HG02642 (cell line): ENCODE data around the gene LIN9.
"Not testable (repeated sequence)": the region's sequence is repeated elsewhere in the genome, so short reads cannot be mapped to it uniquely, and the experiment has no call there.

Experiments
- ATAC-seq: cut with Tn5 transposase; IDR thresholded peaks from one replicate; pipeline ENCODE4 v1.9.1; 2021; ENCODE audit warnings: mild to moderate bottlenecking; ENCODE audit not compliant: unreplicated experiment, poor library complexity

Gene LIN9

DNA sequence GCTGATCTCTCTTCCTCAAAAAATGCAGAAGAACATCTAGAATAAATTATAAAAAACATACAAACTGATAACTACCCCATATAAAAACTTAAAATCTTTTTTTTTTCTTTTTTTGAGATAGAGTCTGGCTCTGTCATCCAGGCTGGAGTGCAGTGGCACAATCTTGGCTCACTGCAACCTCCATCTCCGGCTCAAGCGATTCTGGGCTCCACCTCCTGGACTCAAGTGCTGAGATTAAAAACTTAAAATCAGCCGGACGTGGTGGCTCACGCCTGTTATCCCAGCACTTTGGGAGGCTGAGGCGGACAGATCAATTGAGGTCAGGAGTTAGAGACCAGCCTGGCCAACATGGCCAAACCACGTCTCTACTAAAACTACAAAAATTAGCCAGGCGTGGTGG lies 31.1 kb downstream of the LIN9 start:
- no peak for ATAC-seq

DNA sequence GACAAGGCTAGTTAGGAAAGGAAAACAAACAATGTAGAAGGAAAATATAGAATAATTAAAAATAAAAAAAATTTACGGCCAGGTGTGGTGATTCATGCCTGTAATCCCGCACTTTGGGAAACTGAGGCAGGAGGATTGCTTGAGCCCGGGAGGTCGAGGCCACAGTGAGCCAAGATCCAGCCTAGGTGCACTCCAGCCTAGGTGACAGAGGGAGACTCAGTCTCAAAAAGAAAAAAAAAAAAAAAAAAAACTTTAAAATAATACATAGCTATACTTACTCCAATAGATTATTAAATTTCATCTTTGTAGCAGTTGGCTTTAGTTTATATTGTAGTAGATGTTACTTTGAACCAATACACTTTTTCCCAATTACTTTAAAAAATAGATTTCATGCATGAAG lies 32.0 kb downstream of the LIN9 start:
- no peak for ATAC-seq

DNA sequence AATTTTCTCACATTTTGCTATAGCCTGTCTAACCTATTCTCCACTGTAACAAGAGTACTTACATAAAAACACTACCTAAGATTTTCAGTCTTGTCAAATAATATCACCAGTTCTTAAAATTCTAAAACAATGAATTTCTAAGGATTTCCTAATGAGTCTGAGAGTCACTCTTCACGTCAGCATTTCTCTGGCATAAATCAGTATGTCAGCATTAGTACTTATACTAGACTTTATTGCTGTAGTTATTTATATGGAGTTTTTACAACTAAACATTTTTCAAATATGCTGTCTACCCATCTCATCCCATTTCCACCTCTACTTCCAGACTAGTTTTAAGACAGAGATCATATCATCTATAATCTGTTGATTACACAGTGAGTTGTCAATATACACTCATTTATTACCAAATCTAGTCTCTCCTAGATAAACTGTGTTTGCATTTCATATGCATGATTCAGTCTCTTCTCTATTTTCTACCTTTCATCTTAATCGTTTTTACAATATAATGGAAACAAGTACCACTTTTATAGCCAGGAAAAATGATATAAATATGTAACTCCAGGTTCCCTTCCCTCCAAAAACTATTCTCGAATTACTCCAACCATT lies 32.8 kb downstream of the LIN9 start:
- no peak for ATAC-seq

DNA sequence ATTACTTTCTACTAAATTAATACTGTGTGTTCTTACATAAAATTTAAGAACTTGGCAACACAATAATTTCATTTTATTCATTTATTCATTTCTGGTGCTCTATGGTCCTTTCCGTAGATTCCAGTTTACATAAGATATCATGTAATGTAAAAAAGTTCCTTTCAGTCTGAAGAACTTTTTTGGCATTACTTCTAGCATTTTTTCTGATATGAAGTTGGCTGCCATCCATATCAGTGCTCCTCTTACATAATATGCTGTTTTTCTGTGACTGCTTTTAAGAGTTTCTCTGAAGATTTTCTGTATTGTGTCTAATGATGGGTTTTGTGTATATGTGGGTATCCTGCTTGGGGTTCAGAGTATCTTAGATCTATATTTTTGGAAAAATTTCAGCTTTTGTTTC lies 34.8 kb downstream of the LIN9 start:
- ATAC-seq: no peak

DNA sequence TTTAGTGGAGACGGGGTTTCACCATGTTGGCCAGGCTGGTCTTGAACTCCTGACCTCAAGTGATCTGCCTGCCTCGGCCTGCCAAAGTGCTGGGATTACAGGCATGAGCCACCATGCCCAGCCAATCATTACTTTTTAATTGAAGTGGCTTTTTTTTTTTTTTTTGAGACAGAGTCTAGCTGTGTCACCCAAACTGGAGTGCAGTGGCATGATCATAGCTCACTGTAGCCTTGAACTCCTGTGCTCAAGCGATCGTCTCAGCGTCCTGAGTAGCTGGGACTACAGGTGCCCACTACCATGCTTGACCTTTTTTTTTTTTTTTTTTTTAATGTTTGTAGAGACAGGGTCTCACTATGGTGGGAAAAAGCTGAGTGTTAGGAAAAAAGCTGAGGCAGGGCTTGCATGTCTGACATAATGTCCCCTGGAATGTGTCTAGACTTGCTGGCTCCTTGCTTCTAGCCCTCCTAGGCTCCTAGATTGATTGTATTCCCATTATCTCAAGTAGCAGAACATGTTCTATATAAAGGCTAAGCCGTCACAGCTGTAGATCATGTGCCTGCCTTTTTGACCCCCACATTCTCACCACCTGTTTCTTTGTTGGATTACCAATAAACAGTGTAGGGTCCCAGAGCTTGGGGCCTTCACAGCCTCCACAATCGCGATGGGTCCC lies 36.6 kb downstream of the LIN9 start:
- not testable (repeated sequence) for ATAC-seq

DNA sequence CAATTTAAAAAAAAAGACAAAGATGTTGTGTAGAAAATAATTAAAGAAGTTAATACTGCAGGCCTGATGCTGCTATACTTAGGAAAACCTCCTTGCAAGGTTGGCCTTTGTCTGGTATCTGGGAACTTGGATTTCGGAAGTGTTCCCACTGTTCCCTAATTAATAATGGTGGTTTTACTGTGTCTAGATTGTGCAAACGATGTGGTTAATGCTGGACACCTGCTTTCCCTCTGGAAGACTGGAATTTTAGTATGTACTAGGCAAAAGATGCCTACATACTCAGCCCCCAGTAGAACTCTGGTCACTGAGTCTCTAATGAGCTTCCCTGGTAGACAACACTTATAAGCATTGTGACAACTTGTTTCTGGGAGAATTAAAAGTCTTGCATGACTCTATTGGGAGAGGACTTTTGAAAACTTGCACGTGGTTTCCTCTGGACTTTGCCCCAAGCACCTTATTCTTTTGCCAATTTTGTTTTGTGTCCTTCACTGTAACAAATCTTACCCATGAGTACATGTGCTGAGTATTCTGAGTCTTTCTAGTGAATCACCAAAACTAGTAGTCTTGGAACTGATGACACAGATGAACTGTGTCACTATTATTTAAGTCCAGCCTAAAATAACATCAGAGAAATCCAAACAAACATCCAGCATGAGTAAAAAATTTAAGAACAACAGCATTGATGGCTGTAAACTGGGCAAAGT lies 40.4 kb downstream of the LIN9 start:
- no peak for ATAC-seq

DNA sequence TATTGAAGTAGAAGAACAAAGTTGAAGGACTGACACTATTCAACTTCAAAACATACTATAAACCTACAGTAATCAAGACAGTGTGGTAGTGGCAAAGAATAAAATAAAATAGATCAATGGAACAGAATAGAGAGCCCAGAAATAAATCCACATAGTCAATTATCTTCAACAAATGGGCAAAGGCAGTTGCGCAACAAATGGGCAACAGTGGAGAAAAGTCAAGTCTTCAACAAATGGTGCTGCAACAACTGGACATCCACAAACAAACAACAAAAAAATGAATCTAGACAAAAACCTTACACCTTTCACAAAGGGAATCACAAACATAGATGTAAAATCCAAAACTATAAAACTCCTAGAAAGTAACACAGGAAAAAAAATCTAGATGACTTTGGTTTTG lies 47.1 kb downstream of the LIN9 start:
- ATAC-seq: no peak

DNA sequence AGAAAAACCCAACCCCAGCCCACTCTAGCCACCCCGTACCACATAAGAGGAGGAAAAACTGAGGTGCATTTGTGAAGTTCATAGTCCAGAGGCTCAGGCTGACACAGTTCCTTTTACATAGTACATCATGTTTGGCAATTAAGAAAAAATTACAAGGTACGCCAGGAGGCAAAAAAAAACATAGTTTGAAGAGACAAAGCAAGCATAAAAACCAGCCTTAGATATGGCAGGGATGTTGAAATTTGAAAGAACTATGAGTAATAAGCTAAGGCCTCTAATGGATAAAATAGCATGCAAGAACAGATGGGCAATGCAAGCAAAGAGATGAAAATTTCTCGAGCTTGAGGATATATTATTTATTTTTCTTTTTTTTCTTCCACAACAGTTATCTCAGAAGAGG lies 53.6 kb downstream of the LIN9 start:
- ATAC-seq: no peak

DNA sequence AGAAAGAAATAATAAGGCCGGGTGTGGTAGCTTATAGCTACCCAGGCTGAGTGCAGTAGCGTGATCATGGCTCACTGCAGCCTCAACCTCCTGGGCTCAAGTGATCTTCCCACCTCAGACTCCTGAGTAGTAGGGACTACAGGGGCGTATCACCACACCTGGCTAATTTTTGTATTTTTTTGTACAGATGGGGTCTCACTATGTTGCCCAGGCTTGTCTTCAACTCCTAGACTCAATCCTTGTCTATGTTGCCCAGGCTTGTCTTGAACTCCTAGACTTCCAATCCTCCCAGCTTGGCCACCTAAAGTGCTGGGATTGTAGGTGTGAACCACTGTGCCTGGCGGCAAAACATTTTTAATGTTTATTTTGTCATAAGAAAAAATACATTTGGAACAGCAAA lies 55.0 kb downstream of the LIN9 start:
- ATAC-seq: no peak

DNA sequence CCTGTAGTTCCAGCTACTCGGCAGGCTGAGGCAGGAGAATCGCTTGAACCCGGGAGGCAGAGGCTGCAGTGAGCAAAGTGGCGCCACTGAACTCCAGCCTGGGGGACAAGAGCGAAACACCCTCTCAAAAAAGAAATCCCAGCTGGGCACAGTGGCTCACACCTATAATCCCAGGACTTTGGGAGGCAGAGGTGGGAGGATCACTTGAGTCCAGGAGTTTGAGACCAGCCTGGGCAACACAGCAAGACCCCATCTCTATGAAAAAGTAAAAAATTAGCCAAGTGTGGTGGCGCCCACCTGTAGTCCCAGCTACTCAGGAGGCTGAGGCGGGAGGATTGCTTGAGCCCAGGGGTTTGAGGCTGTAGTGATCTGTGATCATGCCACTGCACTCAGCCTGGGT lies 56.1 kb downstream of the LIN9 start:
- not testable (repeated sequence) for ATAC-seq

DNA sequence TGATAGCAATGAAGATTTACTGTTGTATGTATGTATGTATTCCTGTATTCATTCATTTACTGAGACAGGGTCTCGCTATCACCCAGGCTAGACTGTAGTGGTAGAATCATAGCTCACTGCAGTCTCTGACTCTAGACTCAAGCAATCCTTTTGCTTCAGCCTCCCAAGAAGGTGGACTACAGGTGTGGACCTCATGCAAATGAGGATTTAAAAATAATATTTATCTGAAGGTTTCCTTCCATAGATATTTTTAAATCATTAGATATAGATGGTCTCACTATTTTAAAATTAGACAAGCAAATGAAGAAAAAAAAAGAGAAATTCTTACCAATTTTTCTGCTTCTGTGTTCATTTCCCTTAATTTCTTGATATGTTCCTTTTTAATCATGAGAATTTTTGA lies 58.5 kb downstream of the LIN9 start:
- no peak for ATAC-seq

DNA sequence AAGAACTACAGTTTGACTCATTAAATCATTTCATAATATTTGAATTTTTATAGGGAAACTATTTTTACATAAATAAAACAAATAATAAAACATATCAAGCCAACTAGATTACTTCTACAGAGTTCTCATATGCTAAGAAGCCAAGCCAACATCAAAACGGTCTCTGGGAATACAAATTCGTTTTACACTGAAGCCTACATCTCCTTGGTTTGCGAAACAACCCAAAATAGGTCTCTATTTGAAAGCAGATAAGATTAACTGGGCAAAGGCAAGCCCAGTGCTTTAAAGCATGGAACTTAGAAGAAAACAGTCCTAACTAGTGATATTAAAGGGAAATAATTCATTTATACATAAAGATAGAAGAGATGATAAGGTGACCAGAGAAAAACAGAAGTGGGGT lies 60.2 kb downstream of the LIN9 start:
- ATAC-seq: no peak

DNA sequence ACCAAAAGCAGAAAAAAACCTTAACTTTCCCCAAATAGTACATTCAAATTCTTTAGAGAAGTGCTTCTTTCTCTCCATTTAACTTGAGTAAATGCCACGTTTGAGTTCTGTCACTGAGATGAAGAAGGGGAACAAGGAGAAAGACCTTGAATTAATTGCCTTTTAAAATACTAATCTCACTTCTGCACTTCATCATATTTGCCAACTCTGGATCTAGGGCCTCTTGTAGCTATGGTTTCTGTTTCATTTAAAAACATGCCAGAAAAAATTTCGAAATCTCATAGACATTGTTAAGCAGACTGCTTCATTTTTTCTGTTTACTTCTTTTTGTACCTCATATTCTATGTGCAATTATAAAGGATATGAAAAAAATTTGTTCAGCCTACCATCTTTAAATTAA lies 60.9 kb downstream of the LIN9 start:
- no peak for ATAC-seq

DNA sequence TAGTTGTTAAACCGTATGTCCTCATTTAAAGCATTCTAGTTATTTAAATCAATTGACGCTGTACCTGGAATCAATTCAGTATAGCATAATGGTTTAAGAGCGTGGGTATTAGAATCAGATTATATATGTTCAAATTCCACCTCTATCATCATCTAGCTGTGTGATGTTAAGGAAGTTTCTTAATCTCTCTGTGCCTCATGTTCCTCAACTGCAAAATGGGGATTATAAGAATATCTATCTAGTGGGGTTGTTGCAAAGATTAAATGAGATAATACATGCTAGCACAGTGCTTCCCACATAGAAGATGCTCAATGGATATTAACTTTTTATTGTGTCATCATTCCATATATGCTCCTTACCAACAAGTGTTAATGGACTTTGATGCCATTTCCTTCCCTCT lies 69.5 kb downstream of the LIN9 start:
- ATAC-seq: no peak

DNA sequence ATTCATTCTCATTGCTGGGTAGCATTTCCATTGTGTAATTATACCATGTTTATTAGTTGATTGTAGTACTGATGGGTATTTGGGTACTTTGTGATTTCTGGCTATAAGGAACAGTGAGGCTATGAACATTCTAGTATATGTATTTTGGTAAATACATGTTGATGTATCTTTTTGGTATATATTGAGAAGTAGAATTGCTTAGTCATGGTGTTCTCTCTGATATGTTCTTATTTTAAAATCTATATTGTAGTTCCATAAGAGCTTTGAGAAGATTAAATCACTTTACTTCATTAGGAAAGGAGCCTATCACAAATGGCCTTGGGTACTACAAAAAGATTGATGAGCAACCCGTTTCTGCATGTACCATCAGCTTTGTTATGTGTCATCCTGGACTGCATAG lies 72.1 kb downstream of the LIN9 start:
- no peak for ATAC-seq

DNA sequence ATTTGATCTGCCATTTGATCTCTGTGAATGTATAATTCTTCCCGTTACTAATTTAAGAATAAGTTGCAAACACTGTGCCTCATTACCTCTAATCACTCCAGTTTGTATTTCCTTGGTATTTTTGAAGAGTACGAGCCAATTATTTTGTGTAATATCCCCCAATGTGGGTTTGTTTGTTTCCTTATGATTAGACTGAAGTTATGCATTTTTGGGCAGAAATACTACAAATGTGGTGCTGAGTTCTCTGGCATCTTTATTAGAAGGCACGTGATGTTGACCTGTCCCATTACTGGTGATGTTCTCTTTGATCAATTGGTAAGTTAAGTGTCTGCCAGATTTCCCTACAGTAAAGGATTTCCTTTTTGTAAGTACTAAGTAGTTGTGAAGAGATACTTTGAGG lies 75.2 kb downstream of the LIN9 start:
- ATAC-seq: no peak

DNA sequence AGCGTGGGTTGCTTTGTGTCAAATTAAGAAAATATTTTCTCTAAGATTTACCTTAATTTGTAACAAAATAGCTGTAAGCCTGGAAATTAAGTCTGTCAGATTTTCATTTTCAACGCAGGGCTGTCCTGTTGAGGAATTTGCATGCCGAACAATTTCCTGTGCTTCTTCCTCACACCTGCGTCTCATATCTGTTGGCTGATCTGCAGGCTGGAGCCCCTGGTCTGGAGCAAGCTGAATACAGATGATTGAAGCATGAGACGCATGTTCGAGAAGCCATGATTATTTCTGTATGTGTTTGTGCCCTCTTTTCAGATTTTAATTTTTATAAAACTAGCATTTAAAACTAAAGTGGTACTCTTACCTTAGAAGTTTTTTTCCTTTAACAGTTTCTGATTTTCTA lies 75.7 kb downstream of the LIN9 start:
- no peak for ATAC-seq

DNA sequence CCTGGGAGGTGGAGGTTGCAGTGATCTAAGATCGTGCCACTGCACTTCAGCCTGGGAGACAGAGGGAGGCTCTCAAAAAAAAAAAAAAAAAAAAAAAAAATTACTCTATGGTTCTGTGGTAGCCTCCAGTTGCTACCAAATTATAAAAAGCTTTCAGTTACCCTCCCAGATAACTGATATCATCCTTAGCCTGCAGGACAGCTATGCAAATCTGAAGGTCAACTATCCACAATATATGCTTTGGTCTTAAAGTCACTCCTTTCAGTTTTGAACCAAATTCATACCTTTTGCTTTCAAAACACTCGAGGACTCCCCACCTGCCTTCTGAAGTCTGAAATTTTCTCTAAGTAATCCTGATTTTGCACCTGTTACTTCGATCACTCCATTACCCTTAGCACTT lies 82.4 kb downstream of the LIN9 start:
- no peak for ATAC-seq

DNA sequence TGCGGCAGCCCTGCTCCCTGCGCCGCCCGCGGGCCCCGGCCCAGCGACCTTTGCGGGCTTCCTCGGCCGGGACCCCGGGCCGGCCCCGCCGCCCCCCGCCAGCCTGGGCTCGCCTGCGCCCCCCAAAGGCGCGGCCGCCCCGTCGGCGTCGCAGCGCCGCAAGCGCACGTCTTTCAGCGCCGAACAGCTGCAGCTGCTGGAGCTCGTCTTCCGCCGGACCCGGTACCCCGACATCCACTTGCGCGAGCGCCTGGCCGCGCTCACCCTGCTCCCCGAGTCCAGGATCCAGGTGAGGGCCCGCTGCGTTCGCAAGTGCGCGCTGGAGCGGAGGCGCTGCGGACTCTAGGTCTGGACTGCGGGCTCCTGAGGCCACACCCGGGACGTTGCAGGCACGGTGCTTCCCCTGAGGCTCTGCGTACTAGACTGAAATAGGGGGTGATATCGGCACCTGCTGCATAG lies 85.1 kb downstream of the LIN9 start:
- ATAC-seq: peak; percentile 82

DNA sequence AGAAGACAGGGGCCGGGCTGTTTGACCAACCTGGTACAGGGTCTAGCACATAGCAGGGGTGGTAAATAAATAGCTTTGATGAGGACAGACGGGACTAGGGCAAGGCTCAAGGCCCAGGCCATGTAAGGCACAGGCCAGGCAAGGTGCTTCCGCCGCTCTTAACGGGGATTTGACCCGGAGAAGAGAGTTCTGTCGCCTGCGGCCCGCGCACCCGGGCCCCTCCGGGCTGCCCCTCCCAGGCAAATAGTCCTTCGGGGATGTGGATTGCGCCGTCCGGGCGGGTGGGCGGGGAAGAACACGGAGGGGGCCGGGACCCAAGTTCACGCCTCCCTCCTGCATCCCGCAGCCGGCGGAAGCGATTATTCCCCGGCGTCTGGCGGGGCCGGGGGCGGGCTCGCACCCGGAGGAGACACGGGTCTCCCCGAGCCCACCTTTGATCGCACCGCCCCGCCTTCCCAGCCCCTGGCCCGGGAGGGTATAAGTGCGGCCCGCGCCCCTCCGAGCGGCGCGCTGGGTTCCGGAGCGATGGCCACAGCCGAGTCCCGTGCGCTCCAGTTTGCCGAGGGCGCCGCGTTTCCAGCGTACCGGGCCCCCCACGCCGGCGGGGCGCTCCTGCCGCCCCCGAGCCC lies 85.7 kb downstream of the LIN9 start, which contains the start of gene MIXL1:
Gene MIXL1, plus strand, starts transcription at position 508 of the 629 bp plus-strand sequence. Its CDS starts 18 bp downstream, at position 526.
- peak; percentile 55 for ATAC-seq

DNA sequence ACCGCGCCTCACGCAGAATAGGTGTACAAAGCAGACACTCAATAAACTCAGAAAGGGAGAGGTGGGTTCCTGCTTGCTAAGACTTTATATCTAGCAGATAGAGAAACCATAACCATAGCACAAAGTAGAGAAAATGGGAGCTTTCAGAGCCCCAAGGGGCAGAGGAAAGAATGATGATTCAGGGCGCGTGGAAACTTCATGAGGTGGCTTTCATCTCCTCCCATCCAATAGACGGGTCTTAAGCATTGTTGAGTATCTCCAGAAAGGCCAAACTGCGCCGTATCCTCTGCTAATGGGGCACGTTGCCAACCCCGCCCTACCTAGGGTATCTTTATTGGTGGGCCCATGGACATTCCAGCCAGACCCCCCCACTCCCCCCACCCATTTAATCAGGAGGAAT lies 86.3 kb downstream of the LIN9 start:
- no peak for ATAC-seq
